Raji (cell line): ENCODE data around the gene PGP.

Source experiments
- POLR2A ChIP-seq: IDR thresholded peaks from 2 replicates; pipeline ENCODE4 v1.6.1; 2011; ENCODE audit warnings: low read depth, low read length, control low read depth; ENCODE audit not compliant: insufficient read depth

PGP gene

GRCh38 chr16:2174396-2175131, 40.1 kb downstream of the PGP start:
- TF ChIP-seq POLR2A = no peak

DNA sequence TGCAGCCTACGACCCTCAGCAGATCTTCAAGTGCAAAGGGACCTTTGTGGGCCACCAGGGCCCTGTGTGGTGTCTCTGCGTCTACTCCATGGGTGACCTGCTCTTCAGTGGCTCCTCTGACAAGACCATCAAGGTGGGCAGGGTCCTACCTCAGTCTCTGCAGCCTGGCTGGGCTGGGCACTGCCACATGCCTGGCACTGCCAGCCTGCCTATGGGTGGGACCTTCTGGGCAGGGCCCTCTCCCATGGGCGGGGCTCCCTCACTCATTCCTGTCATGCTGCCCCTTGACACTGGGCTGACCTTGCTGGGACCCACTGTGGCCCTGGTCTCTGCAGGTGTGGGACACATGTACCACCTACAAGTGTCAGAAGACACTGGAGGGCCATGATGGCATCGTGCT, 40.7 kb downstream of the PGP start:
- no peak for TF ChIP-seq POLR2A

DNA sequence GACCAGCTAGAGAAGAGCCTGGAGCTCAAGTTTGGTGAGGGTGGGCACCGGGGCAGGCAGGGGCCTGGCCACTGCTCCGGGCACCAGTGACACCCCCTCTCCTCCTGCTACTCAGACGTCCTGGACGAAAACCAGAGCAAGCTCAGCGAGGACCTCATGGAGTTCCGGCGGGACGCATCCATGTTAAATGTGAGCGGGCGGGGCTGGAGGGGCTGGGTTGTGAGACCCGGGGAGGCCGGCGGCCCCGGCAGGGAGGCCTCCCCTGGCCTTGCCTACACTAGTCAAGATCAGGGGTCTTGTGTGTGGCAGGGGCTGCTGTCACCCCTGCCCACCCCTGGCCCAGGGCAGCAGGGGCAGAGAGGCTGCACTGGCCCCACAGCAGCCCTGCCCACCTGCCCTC, 41.3 kb downstream of the PGP start:
- no peak for TF ChIP-seq POLR2A

DNA sequence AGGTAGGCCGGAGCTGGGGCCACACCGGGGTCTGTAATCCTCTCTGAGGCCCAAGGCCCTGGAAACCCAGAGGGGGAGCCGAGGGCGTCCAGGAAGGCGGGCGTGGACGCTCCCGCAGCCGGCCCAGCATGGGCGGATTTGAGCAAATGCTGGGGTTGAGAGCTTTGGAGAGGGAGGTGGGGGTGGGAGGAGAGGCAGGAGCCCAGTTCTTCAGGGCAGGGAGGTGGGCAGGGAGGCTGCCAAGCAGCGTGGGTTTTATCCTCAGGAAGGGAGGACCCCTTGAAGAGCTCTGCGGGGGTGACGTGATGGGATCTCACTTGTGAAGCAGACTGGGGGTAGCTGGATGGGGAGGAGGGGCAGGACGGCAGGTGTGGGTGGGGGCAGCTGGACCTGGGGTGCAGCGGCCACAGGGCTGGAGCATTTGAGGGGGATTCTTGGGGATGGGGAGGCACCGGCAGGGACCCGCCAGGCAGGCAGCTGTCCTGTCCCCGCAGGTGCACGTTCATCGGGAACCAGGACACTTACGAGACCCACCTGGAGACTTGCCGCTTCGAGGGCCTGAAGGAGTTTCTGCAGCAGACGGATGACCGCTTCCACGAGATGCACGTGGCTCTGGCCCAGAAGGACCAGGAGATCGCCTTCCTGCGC, 41.8 kb downstream of the PGP start:
- no peak for TF ChIP-seq POLR2A

GRCh38 chr16:2171601-2172178, 43.0 kb downstream of the PGP start:
- no peak for TF ChIP-seq POLR2A

DNA sequence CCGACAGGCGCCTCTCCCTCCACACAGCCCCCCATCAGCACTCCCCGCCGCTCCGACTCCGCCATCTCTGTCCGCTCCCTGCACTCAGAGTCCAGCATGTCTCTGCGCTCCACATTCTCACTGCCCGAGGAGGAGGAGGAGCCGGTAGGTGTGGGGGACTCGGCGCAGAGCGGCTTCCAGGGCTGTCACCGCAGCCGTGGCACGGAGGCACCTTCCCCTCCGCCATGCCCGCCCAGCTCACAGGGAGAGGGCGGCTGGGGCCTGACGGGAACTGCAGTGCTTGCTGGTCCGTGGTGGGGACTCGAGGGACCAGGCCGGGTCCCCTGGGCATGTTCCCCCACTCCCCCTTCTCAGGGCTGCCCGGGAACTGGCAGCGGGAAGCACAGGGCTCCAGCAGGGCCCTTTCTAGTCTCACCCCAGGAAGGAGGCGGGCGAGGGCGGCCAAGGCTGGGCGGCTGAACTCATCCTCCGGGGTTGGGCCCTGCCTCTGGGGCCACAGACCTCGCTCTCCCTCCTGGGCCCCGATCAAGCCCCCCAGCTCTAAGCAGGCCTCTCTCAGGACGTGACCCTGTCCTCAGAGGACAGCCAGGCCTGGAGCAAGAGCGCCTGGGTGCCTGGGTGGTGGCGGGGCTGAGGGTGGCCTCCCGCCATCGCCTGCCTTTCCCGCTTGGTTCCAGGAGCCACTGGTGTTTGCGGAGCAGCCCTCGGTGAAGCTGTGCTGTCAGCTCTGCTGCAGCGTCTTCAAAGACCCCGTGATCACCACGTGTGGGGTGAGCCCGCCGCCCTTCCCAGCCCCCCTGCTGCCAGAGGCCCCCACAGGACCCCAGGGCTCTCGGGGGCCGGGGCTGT, 43.8 kb downstream of the PGP start:
- TF ChIP-seq POLR2A = no peak

DNA sequence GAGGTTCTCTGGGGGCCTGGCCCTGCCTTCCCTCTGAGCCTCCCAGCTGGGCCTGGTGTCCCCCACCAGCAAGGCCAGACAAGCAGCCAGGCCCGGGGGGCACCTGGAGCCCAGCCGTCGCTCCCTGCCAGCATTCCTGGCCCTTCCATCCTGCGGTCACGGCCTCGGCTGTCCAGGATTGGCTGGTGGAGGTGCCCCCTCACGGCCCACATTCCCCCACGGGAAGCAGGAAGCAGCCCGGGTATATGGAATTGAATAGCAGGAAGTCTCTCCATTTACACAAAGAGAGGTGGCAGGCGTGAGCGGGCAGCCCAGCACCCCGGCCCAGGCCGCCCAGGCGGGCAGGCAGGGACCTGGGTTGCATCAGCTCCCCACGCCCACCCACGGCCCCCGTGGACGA, 44.6 kb downstream of the PGP start:
- no peak for TF ChIP-seq POLR2A

- TF ChIP-seq POLR2A = no peak
Observed at GRCh38 chr16:2167068-2167638, 47.5 kb downstream of the PGP start.

GRCh38 chr16:2166263-2167067, 48.2 kb downstream of the PGP start:
- TF ChIP-seq POLR2A = no peak

DNA sequence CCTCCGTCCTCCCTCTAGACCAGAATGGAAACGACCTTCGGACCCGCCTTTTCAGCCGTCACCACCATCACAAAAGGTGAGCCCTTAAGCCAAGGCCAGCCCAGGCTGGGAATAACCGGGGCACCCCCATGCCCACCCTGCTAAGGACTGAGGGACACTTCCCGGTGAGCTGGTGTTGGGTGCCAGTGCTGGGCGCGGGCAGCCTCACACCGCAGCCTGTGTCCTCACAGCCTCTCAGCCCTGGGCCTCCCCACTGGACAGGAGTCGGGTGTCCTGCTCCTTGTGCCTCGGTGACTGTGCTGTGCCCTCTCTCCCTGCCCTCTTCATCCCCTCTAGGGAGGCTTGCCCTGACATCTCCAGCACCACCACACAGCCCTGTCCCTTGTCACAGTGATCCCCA, 48.8 kb downstream of the PGP start:
- TF ChIP-seq POLR2A = no peak

- TF ChIP-seq POLR2A = no peak
Observed at GRCh38 chr16:2163211-2163881, 51.3 kb downstream of the PGP start.

DNA sequence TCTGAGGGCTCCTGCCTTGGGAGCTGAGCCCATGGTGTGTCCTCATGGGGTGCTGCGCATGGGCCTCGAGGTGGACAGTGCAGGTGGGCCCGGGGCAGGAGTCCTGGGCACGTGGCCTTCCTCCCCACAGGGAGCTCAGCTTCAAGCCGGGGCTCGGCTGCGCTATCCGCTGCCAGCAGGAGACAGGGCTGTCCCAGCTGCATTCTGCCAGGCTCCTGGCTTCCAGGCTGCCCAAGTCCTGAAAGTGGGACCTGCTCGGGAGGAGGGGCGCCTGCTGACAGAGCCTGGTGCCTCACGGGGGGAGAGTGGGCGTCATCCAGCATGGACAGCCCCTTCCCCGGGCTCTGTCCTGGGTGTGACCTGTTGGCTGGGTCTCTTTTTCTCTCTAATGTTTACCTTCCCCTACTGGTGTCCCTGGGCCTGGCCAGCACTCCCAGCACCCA, 51.9 kb downstream of the PGP start:
- no peak for TF ChIP-seq POLR2A

DNA sequence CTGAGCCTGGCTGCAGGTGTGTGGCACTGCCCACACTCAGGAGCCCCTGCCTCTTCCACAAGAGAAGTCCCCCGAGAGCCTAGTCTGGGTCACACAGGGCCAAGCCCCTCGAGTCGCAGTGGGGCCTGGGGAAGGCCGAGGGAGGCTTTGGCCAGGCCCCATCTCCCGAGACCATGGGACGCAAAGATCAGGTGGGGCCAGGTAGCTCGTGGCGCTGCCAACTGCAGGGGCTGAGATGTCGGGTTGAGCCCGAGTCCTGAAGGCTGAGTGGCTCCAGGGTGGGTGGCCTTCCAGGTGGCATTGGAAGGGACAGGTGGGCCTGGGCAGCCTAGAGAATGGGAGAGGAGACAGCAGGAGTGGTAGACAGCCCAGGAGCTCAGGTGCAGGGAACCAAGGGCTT, 52.7 kb downstream of the PGP start:
- TF ChIP-seq POLR2A = no peak
